DND-41 (cell line): ENCODE measurements around the gene NPAS2.

Experiments used
- ATAC-seq: fragments of 200-7000 bp; cut with Tn5 transposase; 3 replicates; pipeline ENCODE4 v1.9.1; 2021; ENCODE audit warnings: low read depth; ENCODE audit not compliant: insufficient read depth
- DNase-seq: peaks from one replicate; pipeline ENCODE4 v3.0.0-alpha.2; 2020
- H2AFZ ChIP-seq: 2 replicates; pipeline ENCODE4 v1.6.0; 2012; ENCODE audit warnings: low read depth, low read length
- H3K27ac ChIP-seq: 2 replicates; pipeline ENCODE4 v1.5.1; 2012; ENCODE audit warnings: low read length, inconsistent platforms
- H3K27me3 ChIP-seq: fragments of 200-600 bp; sonication (generic); 2 replicates; pipeline ENCODE4 v1.6.0; 2012; ENCODE audit warnings: low read length, mild to moderate bottlenecking, inconsistent platforms; ENCODE audit not compliant: insufficient read depth, poor library complexity
- H3K36me3 ChIP-seq: 2 replicates; pipeline ENCODE4 v1.5.1; 2012; ENCODE audit warnings: low read length, inconsistent platforms; ENCODE audit not compliant: insufficient read depth
- H3K4me1 ChIP-seq: 2 replicates; pipeline ENCODE4 v1.5.1; 2012; ENCODE audit warnings: mild to moderate bottlenecking, low read length; ENCODE audit not compliant: insufficient read depth
- H3K4me2 ChIP-seq: 2 replicates; pipeline ENCODE4 v1.6.0; 2012; ENCODE audit warnings: mild to moderate bottlenecking, moderate library complexity, low read length, inconsistent platforms; ENCODE audit not compliant: insufficient read depth
- H3K4me3 ChIP-seq, 2 experiments: fragments of 200-600 bp in 1 of 2; shearing (Covaris generic) in 1 of 2; 2 replicates each; pipeline ENCODE4 v1.5.1; 2012 to 2016; ENCODE audit warnings: inconsistent platforms in 2 of 2, low read length in 2 of 2, mild to moderate bottlenecking in 2 of 2, low read depth in 1 of 2, moderate library complexity in 1 of 2
- H3K79me2 ChIP-seq: 2 replicates; pipeline ENCODE4 v1.6.0; 2012; ENCODE audit warnings: low read length, inconsistent platforms; ENCODE audit not compliant: insufficient read depth
- H3K9ac ChIP-seq: 2 replicates; pipeline ENCODE4 v1.6.0; 2012; ENCODE audit warnings: low read depth, mild to moderate bottlenecking, inconsistent platforms, low read length, moderate library complexity
- H3K9me3 ChIP-seq: 2 replicates; pipeline ENCODE4 v1.5.1; 2012; ENCODE audit warnings: low read length, moderate library complexity, mild to moderate bottlenecking, inconsistent platforms; ENCODE audit not compliant: insufficient read depth, severe bottlenecking
- H4K20me1 ChIP-seq: 2 replicates; pipeline ENCODE4 v1.6.0; 2012; ENCODE audit warnings: low read length; ENCODE audit not compliant: insufficient read depth
- EZH2 ChIP-seq: IDR thresholded peaks from 3 replicates; pipeline ENCODE4 v1.6.1; 2012; ENCODE audit warnings: borderline replicate concordance, low read depth, mild to moderate bottlenecking, moderate library complexity, low read length, inconsistent platforms; ENCODE audit not compliant: severe bottlenecking
- TF ChIP-seq, protein P1 (sequence below): IDR thresholded peaks from 2 replicates; pipeline ENCODE4 v1.5.1; 2012; ENCODE audit warnings: borderline replicate concordance, low read length, moderate library complexity, mild to moderate bottlenecking; ENCODE audit not compliant: poor library complexity, severe bottlenecking; ENCODE audit errors: extremely low read depth

NPAS2 gene

DNA sequence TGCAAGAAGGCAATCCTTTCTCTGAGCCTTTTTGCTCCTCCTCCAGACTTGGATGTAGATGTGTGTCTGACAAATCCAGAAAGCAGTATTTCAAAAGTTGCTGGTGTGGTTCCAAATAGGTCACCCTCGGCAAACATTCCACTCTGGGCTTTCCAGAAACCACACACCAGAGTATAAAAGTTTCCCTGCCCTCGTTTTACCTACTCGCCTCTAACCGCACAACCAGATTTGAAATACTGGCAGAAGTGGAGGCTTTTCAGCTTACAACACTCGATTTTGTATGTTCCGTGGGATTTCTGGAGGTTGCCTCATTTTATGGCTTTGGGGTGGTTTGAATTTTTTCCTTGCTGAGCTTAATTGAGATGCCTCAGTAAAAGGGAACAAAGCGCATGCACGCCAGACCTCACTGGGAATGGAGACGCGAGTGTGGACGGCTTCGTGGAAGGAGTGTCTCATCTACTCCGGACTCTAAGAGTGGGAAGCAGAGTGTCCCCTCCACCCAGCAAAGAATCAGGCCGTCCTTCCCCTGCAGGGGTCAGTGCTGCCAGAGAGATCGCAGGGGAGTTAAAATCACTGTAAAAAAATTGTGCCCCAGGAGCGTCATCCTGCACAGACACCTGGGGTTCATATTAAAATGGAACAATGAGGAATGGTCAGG lies 138.2 kb downstream of the NPAS2 start:
- Histone ChIP-seq H3K79me2 (no peaks in the 10 kb centered on the region), H3K36me3 (no peaks in the 10 kb centered on the region), H3K4me2 (no peak overlapping the region), H3K27me3 (no peaks in the 10 kb centered on the region), H2AFZ (no peak overlapping the region), H3K9ac (no peak overlapping the region), H3K4me3 (no peak overlapping the region), H3K4me1 (no peaks in the 10 kb centered on the region), H3K27ac (no peak overlapping the region), H4K20me1 (no peaks in the 10 kb centered on the region), H3K9me3 (no peaks in the 10 kb centered on the region)
- DNase-seq, result no peak
- TF ChIP-seq EZH2, result no peak
- TF ChIP-seq, protein P1, sequence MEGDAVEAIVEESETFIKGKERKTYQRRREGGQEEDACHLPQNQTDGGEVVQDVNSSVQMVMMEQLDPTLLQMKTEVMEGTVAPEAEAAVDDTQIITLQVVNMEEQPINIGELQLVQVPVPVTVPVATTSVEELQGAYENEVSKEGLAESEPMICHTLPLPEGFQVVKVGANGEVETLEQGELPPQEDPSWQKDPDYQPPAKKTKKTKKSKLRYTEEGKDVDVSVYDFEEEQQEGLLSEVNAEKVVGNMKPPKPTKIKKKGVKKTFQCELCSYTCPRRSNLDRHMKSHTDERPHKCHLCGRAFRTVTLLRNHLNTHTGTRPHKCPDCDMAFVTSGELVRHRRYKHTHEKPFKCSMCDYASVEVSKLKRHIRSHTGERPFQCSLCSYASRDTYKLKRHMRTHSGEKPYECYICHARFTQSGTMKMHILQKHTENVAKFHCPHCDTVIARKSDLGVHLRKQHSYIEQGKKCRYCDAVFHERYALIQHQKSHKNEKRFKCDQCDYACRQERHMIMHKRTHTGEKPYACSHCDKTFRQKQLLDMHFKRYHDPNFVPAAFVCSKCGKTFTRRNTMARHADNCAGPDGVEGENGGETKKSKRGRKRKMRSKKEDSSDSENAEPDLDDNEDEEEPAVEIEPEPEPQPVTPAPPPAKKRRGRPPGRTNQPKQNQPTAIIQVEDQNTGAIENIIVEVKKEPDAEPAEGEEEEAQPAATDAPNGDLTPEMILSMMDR, result no peak
- no peak for ATAC-seq

DNA sequence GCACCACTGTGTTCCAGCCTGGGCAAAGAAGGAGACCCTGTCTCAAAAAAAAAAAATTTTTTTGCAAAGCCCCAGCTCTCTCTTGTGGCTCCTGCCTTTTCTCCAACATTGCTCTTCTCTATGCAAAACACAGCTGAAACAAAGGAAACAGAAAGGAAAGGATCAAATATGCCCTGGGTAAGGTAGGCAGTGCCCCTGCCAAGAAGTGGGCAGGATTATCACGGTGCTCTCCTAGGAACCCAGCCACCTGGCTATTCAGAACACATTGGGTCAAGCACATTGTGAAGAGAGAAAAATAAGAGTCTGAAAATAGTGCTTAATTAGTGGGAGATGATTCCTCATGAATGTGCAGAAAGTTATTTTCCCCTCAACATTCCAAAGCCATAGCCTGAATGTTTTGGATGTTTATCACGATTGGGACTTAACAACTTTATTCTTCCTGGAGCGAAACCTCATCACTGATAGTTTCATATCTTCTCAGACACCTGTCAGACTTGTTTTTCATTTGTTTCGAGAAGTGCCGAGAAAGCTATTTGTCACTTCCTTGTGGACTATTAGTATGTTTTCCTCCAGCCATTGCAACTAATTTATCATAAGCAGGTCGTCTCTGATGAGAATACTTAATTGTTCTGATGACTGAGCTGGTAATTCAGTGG lies 139.4 kb downstream of the NPAS2 start:
- H3K4me1 ChIP-seq, result no peaks in the 10 kb centered on the region
- no peak overlapping the region for H3K4me3 ChIP-seq
- DNase-seq (no peak), ATAC-seq (no peak)
- no peak for TF ChIP-seq EZH2
- TF ChIP-seq, protein P1, result no peak
- H4K20me1 ChIP-seq, result no peaks in the 10 kb centered on the region
- no peaks in the 10 kb centered on the region for H3K79me2 ChIP-seq
- no peak overlapping the region for H3K27ac ChIP-seq
- no peaks in the 10 kb centered on the region for H3K36me3 ChIP-seq
- no peak overlapping the region for H2AFZ ChIP-seq
- no peaks in the 10 kb centered on the region for H3K9me3 ChIP-seq
- H3K27me3 ChIP-seq, result no peaks in the 10 kb centered on the region
- no peak overlapping the region for H3K4me2 ChIP-seq
- no peak overlapping the region for H3K9ac ChIP-seq

DNA sequence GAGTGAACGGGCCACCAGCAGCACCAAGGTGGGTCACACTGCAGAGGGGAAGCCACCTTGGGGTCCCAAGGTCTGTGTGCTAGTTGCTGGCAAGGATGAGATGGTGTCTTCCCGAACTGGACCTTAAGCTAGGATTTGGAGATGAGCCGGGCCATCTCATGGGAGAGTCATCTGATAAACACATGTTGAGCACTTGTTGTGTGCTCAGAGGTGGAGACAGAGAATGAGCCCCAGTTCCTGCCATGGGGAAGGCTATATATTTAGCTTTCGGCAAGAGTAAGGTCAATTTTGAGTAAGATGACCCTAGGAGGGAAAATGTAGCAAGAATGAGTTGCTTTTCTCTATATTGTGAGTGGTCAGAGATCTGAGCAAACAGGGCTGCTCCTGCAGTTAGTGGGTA lies 140.7 kb downstream of the NPAS2 start:
- H3K27ac ChIP-seq, result no peak overlapping the region
- ATAC-seq, result no peak
- H3K36me3 ChIP-seq, result no peaks in the 10 kb centered on the region
- no peak overlapping the region for H2AFZ ChIP-seq
- H3K4me3 ChIP-seq, result no peak overlapping the region
- no peaks in the 10 kb centered on the region for H3K4me1 ChIP-seq
- no peaks in the 10 kb centered on the region for H3K79me2 ChIP-seq
- TF ChIP-seq, protein P1, result no peak
- TF ChIP-seq EZH2, result no peak
- no peaks in the 10 kb centered on the region for H3K27me3 ChIP-seq
- H4K20me1 ChIP-seq, result no peaks in the 10 kb centered on the region
- no peaks in the 10 kb centered on the region for H3K9me3 ChIP-seq
- no peak overlapping the region for H3K4me2 ChIP-seq
- H3K9ac ChIP-seq, result no peak overlapping the region
- DNase-seq, result no peak
